SK-N-SH treated with all-trans-retinoic acid at 6 μM for 48 hours (cell line): ENCODE data around the gene THOC2.

Experiments
- ATAC-seq: fragments of 200-7000 bp; cut with Tn5 transposase; 3 replicates; pipeline ENCODE4 v1.9.1; 2020; ENCODE audit warnings: mild to moderate bottlenecking, moderate library complexity
- BACH2 ChIP-seq: fragments of 250-450 bp; sonication (Bioruptor Pico); IDR thresholded peaks from 2 replicates; pipeline ENCODE4 v1.9.0; 2021; ENCODE audit warnings: mild to moderate bottlenecking, borderline replicate concordance
- CREB5 ChIP-seq: fragments of 250-450 bp; sonication (Bioruptor Pico); IDR thresholded peaks from 2 replicates; pipeline ENCODE4 v1.5.1; 2020; ENCODE audit warnings: low read depth, mild to moderate bottlenecking, moderate library complexity
- CSDC2 ChIP-seq: fragments of 250-450 bp; sonication (Bioruptor Pico); IDR thresholded peaks from 2 replicates; pipeline ENCODE4 v1.5.0; 2020; ENCODE audit warnings: mild to moderate bottlenecking, moderate library complexity
- ESRRG ChIP-seq: fragments of 250-450 bp; sonication (Bioruptor Pico); IDR thresholded peaks from 2 replicates; pipeline ENCODE4 v1.6.1; 2021; ENCODE audit warnings: mild to moderate bottlenecking
- GLIS3 ChIP-seq: fragments of 250-450 bp; sonication (Bioruptor Pico); IDR thresholded peaks from 2 replicates; pipeline ENCODE4 v1.5.0; 2020; ENCODE audit warnings: mild to moderate bottlenecking, moderate library complexity
- ISL1 ChIP-seq: fragments of 250-450 bp; sonication (Bioruptor Pico); IDR thresholded peaks from 2 replicates; pipeline ENCODE4 v2.1.2; 2022; ENCODE audit warnings: mild to moderate bottlenecking, moderate library complexity
- OSR1 ChIP-seq: fragments of 250-450 bp; sonication (Bioruptor Pico); IDR thresholded peaks from 2 replicates; pipeline ENCODE4 v1.8.0; 2022; ENCODE audit warnings: moderate library complexity, mild to moderate bottlenecking, inconsistent platforms
- PPARA ChIP-seq: fragments of 250-450 bp; sonication (Bioruptor Pico); IDR thresholded peaks from 2 replicates; pipeline ENCODE4 v1.5.0; 2020; ENCODE audit warnings: mild to moderate bottlenecking, borderline replicate concordance
- RARB ChIP-seq: fragments of 250-450 bp; sonication (Bioruptor Pico); IDR thresholded peaks from 2 replicates; pipeline ENCODE4 v1.8.0; 2021; ENCODE audit warnings: mild to moderate bottlenecking, moderate library complexity
- SNAI2 ChIP-seq: fragments of 250-450 bp; sonication (Bioruptor Pico); IDR thresholded peaks from 2 replicates; pipeline ENCODE4 v1.5.0; 2020; ENCODE audit warnings: mild to moderate bottlenecking, moderate library complexity
- TOX ChIP-seq: fragments of 250-450 bp; sonication (Bioruptor Pico); IDR thresholded peaks from 2 replicates; pipeline ENCODE4 v1.8.0; 2021; ENCODE audit warnings: mild to moderate bottlenecking, moderate library complexity, borderline replicate concordance
- TSHZ2 ChIP-seq: fragments of 250-450 bp; sonication (Bioruptor Pico); IDR thresholded peaks from 2 replicates; pipeline ENCODE4 v1.5.0; 2020; ENCODE audit warnings: mild to moderate bottlenecking, moderate library complexity
- ZC3H10 ChIP-seq: fragments of 250-450 bp; sonication (Bioruptor Pico); IDR thresholded peaks from 2 replicates; pipeline ENCODE4 v1.5.1; 2021; ENCODE audit warnings: mild to moderate bottlenecking, moderate library complexity
- ZFP3 ChIP-seq: fragments of 250-450 bp; sonication (Bioruptor Pico); IDR thresholded peaks from 2 replicates; pipeline ENCODE4 v1.5.0; 2020; ENCODE audit warnings: mild to moderate bottlenecking, moderate library complexity
- ZFP30 ChIP-seq: fragments of 450-650 bp; formaldehyde crosslinking; IDR thresholded peaks from 2 replicates; pipeline ENCODE4 v1.5.0; 2022; ENCODE audit warnings: mild to moderate bottlenecking, moderate library complexity
- ZNF565 ChIP-seq: fragments of 450-650 bp; formaldehyde crosslinking; conservative IDR thresholded peaks from 2 replicates; pipeline ENCODE4 v1.5.0; 2020; ENCODE audit warnings: low read depth, mild to moderate bottlenecking, moderate library complexity
- ZNF70 ChIP-seq: fragments of 450-650 bp; formaldehyde crosslinking; IDR thresholded peaks from 2 replicates; pipeline ENCODE4 v1.5.0; 2020; ENCODE audit warnings: mild to moderate bottlenecking, moderate library complexity

THOC2 gene

GRCh38 chrX:123561439-123562215 lies 171.2 kb downstream of the THOC2 start:
- TF ChIP-seq ZC3H10 (CRISPR knock-in tag) (no peak), OSR1 (no peak), TOX (CRISPR knock-in tag) (no peak), CSDC2 (CRISPR knock-in tag) (no peak)
- TF ChIP-seq, all 23 proteins: peak for 0

GRCh38 chrX:123550829-123551228 lies 182.0 kb downstream of the THOC2 start:
- ATAC-seq: no peak
- TF ChIP-seq CREB5 (CRISPR knock-in tag) (no peak), ESRRG (CRISPR knock-in tag) (no peak), SNAI2 (CRISPR knock-in tag) (no peak), ZFP3 (CRISPR knock-in tag) (no peak), ISL1 (CRISPR knock-in tag) (no peak), GLIS3 (CRISPR knock-in tag) (no peak), RARB (CRISPR knock-in tag) (no peak), TSHZ2 (no peak), PPARA (no peak), BACH2 (no peak), ZNF70 (CRISPR knock-in tag) (no peak), ZNF565 (CRISPR knock-in tag) (no peak), TOX (CRISPR knock-in tag) (no peak), ZFP30 (CRISPR knock-in tag) (no peak)

More at GRCh38 chrX:123561439-123562215, 171.2 kb downstream of the THOC2 start:
- no peak for ATAC-seq
